NCI-H446 (cell line): ENCODE measurements around the gene SLC39A9.
"Not testable (repeated sequence)": the region's sequence is repeated elsewhere in the genome, so short reads cannot be mapped to it uniquely, and the experiment has no call there.

Source experiments
- DNase-seq, 2 experiments: peaks; one replicate each; lab custom pipeline; 2025; lab: John Stamatoyannopoulos, UW

SLC39A9 gene

DNA sequence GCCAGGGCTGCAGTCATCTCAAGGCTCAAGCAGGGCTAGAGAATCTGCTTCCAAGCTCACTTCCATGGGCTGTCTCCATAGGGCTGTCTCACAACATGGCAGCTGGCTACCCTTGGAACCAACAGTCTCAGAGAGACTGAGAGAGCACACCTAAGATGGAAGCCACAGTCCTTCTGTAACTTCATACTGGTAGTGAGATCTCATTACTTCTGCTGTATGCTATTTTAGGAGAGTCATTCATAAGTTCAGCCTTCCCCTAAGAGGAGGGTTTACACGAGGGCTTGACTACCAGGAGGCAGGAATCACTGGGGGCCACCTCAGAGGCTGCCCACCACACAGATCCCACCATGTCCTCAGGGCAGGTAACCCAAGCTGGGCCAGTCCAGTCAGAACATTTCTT is 30.1 kb upstream of the SLC39A9 start:
- DNase-seq: no peak

DNA sequence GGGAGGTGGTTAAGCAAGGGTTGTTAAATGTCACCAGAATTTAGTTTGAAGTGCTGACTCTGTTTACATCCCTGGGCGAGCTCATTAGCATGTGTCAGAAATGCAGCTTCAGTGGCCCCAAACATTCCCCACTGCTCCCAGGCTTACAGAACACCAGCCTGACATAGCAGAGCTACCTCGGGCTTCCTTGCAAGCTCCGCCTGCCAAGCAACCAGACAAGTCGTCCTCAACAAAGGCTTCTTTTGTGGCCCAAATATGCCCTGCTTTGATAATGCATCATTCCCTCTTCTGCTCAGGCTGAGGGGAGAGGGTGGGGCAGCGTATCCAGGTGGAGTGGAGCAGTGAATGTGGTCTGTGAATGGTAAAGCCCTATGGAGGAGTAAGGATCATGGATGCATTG is 28.4 kb upstream of the SLC39A9 start:
- no peak for DNase-seq

DNA sequence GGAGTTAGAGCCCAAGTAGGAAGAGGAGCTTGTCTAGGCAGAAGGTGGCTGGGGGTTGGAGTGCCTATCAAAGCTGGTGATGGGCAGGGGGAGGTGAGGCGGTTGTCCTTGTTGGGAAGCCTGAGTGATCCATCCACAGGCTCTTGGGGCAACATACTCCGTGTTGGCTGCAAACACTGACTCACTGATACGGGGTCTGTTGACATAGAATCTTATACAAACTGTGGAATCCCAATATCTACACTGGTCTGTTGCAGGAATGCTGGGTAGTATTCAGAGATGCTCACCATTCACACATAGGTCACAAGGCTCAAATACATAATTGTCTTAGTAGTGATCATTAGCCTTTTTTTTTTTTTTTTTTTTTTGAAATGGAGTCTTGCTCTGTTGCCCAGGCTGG is 26.3 kb upstream of the SLC39A9 start:
- no peak for DNase-seq

DNA sequence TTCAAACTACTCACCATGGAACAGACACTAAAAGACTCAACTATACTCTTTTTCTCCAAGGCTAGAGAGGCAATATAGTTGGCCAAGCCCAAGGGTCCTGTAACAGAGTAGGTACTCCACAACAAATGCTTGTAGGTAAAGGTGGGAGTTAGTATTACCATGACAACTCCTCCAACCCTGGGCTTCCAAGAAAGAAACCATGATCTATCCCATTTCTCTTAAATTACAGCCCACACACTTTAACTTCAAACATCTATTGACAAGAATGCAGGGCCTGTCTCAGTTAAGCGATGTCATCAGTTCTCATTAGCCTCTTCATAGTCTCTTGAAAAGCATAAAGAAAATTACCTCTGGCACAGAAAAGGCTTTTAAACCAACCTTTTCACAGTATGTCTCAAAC is 25.4 kb upstream of the SLC39A9 start:
- DNase-seq: no peak

DNA sequence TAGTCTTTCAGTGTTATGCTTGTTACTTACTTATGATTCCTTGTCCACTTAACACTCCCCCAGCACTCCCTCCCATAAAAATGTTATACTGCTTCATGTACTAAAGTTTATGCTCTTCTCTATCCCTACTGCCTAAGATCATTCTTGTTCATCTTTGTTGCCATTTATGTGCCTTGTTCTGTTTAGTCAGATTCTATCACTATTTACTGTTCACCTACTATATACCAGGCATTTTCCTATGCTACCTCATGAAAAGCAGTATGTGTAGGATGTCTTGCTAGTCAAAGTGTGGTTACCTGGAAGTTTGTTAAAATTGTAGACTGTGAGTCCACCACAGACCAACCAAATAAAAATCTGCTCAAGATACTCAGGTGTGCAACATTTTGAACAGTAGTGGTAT is 24.3 kb upstream of the SLC39A9 start:
- no peak for DNase-seq

DNA sequence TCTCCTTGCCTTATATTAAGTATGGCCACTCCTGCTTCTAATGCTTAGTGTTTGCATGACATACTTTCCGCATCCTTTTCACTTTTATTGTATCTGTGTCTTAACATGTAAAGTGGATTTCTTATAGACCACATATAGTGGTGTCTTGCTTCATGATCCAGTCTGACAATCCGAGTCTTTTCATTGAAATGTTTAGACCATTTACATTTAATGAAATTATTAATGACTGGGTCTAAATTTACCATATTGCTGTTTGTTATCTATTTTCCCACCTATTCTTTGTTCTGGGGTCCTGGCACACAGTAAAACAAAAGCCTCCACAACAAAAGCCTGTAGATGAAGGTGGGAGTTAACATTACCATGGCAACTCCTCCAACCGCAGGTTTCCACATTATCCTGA is 23.3 kb upstream of the SLC39A9 start:
- DNase-seq: no peak

DNA sequence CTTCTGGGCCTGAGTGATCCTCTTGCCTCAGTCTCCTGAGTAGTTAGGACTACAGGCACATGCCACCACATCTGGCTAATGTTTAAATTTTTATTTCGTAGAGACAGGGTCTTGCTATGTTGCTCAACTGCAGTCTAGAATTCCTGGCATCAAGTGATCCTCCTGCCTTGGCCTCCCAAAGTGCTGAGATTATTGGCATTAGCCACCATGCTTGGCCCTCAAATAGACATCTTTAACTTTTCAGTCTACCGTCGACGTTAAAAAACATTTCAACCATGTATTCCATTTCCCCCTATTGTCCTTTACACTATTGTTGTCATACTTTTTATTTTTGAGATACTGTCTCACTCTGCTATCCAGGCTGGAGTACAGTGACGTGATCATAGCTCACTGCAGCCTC is 22.8 kb upstream of the SLC39A9 start:
- DNase-seq: no peak

DNA sequence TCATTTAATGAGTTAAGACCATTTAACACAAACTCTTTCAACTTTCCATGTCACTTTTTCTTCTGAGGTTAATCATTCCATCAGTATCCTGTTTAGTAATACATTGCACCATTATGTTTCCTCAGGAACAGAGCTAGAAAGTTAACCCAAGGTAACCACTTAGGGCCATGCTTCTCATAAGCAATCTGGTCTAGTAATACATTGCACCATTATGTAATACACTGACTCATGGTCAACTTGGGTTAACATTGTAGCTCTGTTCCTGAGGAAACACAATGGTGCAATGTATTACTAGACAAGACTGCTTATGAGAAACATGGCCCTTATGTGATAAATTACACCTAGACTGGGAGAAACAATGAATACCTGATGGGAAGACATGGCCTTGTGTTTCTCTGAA is 22.1 kb upstream of the SLC39A9 start:
- DNase-seq: no peak

DNA sequence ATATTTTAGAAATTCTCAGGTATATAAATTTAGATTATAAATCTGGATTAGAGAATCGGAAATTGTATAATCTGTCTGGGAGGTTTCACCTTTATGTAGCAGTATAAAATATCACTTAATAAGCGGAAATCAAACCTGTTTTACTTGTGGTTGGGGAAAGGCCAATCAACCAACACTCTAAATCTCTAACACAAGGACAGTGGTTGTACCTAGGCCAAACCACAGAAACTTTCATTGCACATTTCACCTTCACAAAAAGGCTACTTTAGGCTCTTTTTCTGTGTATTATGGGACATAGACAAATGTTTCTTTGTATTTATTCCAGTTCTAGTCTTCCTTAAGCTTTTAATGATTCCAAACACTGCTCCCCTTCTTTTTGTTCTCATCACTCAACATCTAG is 20.2 kb upstream of the SLC39A9 start:
- DNase-seq: no peak

DNA sequence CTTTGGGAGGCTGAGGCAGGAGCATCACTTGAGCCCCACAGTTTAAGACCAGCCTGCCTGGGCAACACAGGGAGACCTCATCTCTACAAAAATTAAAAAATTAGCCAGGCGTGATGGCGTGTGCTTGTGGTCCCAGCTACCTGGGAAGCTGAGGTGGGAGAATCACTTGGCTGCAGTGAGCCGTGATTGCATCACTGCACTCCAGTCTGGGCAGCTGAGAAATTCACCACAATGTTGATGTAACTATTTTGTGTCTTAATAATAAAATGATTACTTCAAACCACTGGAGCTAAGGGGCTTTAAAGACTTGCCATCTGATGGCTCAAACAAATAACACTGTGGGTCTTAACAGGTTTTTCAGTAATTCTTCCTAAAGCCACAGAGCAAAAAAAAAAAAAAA is 11.2 kb upstream of the SLC39A9 start:
- DNase-seq: no peak

DNA sequence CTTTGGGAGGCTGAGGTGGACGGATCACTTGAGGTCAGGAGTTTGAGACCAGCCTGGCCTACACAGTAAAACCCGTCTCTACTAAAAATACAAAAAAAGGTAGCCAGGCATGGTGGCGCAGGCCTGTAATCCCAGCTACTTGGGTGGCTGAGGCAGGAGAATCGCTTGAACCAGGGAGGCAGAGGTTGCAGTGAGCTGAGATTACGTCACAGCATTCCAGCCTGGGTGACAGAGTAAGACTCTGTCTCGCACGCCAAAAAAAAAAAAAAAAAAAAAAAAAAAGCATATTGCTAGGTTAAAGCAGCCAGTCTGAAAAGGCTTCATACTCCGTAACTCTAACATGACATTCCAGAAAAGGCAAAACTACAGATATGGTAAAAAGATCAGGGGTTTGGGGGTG is 7.1 kb upstream of the SLC39A9 start:
- not testable (repeated sequence) for DNase-seq

DNA sequence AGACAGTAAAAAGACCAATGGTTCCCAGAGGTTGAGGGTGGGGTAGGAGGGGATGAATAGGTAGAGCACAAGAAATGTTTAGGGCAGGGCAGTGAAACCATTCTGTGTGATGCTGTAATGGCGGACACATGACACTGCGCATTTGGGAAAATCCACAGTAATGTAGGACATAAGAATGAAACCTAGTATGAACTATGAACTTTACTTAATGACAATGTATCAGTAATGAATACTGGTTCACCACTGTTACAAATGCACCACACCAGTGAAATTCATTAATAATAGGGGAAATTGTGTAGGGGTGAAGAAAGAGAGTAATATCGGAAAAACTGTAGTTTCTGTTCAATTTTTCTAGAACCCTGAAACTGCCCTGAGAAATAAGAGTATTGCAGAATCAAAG is 6.0 kb upstream of the SLC39A9 start:
- DNase-seq: no peak

DNA sequence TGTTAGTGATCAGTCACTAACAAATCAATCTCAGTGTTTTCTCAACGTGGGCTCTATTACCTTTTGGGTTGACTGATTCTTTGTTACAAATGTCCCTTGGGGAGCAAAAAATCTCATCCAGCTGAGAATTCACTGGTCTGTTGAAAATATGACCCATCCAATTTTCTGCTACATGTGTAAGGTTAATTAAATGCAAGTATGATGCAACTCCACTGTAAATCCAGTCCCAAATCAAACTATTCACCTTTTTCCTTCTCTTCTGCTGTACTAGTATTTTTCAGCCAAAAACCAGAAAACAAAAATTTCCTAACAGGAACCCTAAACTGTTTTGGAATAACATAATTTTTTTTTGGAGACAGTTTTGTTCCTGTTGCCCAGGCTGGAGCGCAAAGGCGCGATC is 2.6 kb upstream of the SLC39A9 start:
- no peak for DNase-seq

DNA sequence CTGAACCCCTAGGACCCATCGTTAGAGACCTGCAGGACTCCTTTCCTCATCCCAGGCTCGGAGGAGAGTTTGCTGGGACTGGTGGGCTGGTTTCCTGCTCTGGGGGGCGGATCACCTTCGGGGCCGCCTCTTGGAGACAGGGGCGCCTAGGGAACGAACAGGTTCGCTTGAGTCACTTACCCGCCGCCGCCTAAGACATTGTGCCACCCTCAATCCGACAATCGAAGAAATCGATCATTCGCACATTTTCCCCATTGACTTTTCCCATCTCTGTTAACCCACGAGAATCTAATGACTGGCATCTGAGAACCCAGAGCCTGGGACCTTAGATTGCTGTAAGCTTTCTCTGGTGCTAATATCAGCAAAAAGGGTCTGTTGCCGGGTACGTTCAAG is 322 bp downstream of the SLC39A9 start:
- no peak for DNase-seq

DNA sequence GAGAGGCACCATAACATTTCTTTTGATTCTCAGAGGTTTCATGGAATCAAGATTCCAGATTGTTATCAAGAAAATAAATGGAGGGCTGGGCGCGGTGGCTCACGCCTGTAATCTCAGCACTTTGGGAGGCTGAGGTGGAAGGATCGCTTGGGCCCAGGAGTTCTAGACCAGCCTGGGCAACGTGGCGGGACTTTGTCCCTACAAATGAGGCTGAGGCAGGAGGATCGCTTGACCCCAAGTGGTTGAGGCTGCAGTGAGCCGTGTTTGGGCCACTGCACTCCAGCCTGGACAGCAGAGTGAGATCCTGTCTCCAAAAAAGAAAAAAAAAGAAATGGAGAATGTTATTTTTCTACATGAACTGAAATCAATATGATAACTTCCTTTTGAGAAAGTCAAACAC is 1.3 kb downstream of the SLC39A9 start:
- no peak for DNase-seq

DNA sequence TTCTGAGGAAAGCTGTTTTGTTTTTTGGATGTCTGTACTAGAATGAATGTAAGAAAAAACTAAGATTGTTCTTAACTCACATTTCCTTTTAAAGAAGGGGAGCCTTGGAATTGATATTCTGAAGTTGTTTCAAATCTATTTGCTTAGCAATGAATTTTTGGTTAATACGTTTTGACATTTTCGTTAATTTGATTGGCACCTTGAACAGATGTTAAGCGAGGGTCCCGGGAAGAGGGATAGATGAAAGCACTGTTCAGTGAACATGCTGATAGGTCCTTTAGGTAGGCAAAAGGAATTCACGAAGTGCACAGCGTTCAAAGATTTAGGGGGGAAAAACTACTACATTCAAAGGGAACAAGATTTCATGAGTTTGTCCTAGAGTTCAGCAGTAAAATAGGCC is 1.7 kb downstream of the SLC39A9 start:
- DNase-seq: no peak

DNA sequence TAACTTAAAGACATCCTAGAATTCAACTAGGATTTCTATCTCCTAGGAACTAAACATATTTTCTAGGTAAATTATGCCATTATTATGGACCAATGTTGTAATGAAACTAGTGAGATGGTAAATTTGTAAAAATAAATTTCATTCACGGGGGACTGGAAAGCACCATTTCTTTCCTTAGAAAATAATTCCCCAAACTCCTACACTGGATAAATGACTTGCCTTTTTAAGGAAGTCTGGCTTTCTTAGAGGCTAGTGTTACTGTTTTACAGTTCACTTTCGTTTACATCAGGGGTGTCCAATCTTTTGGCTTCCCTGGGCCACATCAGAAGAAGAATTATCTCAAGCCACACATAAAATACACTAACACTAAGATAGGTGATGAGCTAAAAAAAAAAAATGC is 3.3 kb downstream of the SLC39A9 start:
- DNase-seq: no peak

DNA sequence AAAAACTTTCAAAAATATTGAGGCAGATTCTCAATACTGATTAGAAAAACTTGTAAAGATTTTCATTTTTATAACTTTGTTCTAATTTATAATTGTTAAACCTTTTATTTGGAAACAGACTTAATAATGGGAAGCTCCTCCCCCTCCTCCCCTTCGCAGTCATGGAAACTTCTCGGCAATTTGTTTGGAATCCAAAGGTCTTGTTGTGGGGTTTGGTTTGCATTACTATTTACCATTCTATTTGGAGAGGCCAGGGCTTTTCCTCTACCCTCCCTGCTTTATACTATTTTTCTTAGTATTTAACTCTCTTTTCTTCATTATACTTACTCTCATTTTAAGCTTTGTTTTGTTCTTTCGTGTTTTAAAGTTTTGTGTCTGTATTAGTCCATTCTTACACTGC is 6.0 kb downstream of the SLC39A9 start:
- DNase-seq: no peak

DNA sequence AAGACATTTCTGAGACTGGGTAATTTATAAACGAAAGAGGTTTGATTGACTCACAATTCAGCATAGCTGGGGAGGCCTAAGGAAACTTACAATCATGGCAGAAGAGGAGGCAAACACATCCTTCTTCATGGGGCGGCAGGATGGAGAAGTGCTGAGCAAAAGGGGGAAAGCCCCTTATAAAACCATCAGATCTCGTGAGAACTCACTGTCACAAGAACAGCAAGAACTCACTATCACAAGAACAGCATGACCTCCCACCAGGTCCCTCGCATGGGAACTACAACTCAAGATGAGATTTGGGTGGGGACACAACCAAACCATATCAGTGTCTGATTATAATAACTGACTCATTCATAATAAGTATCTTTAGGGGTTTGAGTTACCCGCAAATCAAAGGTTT is 6.4 kb downstream of the SLC39A9 start:
- no peak for DNase-seq

DNA sequence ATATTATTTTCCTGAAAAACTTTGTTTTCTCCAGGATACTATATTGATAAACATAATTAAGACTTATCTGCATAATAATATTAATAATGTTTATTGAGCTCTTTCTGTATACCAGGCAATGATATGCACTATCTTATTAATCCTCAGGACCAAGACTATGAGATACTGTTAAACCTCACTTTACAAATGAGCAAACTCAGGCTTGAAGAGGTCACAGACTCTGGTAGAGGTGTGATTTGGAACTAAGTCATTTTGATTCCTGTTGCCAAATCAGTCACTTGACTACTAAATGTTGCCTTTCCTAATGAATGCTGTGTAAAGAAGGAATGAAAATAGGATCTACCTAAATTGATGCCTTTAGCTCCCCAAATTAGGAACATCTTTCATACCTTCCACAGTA is 7.3 kb downstream of the SLC39A9 start:
- no peak for DNase-seq

DNA sequence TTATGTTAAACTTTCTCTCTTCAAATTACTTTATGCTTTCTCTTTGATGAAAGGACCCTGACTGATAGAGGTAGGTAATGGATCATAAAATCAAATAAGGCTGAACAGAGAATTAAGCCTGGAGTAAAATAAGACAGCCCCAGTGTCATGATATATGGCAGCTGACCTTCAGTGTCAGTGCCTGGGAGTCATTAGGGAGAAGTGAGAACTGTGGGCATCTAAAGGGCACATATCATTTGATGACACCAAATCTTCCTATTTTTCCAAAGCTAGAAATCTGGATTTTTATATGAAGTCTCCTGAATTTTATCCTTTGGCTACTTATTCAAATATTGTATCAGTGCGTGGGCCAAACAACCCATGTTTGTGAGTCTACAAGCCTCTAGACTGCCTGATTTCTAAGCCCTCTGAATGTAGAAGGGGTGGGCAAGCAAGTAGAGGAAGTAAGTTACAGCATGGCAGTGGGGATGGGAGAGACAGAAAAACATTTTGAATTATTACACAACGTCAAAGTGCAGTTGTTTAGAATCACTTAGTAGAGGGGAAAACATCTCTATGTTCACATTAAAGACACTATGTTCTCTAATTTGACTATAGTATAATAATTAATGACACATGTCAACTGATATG is 10.0 kb downstream of the SLC39A9 start:
- DNase-seq: no peak

DNA sequence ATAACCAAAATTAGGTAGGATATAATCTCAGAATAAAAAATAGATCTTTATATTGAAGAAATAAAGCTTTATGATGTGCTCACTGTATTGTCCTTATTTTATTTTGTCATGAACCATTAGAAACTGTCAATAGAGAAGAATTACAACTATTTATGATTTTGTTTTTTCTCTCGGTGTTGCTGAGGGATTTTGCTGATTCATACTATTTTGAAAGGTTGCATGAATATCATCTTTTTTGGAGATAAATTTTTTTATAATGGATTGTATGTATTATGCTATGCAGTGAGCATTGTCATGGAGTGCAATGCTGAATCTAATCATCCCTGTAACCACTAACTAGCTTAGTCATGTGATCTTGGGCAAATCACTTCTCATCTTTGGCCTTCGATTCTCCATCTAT is 15.0 kb downstream of the SLC39A9 start:
- no peak for DNase-seq

DNA sequence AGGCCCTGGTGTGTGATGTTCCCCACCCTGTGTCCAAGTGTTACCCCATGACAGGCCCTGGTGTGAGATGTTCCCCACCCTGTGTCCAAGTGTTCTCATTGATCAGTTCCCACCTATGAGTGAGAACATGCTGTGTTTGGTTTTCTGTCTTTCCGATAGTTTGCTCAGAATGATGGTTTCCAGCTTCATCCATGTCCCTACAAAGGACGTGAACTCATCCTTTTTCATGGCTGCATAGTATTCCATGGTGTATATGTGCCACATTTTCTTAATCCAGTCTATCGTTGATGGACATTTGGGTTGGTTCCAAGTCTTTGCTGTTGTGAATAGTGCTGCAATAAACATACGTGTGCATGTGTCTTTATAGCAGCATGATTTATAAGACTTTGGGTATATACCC is 17.6 kb downstream of the SLC39A9 start:
- DNase-seq: not testable (repeated sequence)

DNA sequence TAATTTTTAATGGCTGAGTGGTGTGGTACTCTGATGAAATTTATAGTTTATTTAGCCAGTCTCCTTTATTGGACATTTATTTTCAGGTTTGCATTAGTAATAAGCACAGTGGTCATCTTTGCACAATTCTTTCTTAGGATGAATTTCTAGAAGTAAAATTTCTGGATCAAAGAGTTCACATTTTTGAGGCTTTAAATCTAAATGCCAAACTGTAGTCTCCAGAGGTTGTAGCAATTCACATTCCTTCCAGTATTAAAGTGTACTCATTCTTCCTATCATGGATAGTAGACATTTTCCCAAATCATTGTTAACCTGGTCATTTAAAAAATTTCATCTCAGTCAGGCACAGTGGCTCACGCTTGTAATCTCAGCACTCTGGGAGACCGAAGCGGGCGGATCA is 24.8 kb downstream of the SLC39A9 start:
- no peak for DNase-seq
